Prostate gland (tissue), 2 donors: ENCODE measurements around the gene MACO1. TPM values are rescaled to one million over a fixed set of nuclear protein-coding genes. Genes with fewer than 3 reads are reported as not detected.
"Not testable (repeated sequence)": the region's sequence is repeated elsewhere in the genome, so short reads cannot be mapped to it uniquely, and the experiment has no call there.

ENCODE experiments used
- DNase-seq: peaks from one replicate; pipeline ENCODE4 v3.0.0-alpha.2; 2019; ENCODE audit warnings: low spot score
- H3K27ac ChIP-seq, 2 donors: fragments of 200-600 bp; sonication (generic); 2 replicates each; pipeline ENCODE4 v1.5.1; 2017 to 2019
- H3K27me3 ChIP-seq: fragments of 200-600 bp; sonication (generic); replicated peaks from 2 replicates; pipeline ENCODE4 v1.5.1; 2019; ENCODE audit not compliant: insufficient read depth
- H3K36me3 ChIP-seq, 2 donors: fragments of 200-600 bp; sonication (generic); 1 replicate in 1 of 2; 2 replicates in 1 of 2; pipeline versions ENCODE4 v1.5.1 to v1.8.1; 2017 to 2019
- H3K4me1 ChIP-seq: fragments of 200-600 bp; sonication (generic); replicated peaks from 2 replicates; pipeline ENCODE4 v1.5.1; 2019
- H3K4me3 ChIP-seq, 2 donors: fragments of 200-600 bp; sonication (generic); 2 replicates each; pipeline ENCODE4 v1.5.1; 2017 to 2019
- H3K9me3 ChIP-seq: fragments of 200-600 bp; sonication (generic); 2 replicates; pipeline ENCODE4 v1.5.1; 2017
- POLR2A ChIP-seq: fragments of 450-650 bp; IDR thresholded peaks from one replicate; pipeline ENCODE4 v1.6.1; 2016; ENCODE audit warnings: antibody characterized with exemption, mild to moderate bottlenecking
- POLR2AphosphoS5 ChIP-seq: sonication (generic); formaldehyde crosslinking; IDR thresholded peaks from one replicate; pipeline ENCODE4 v1.6.1; 2017; ENCODE audit warnings: antibody characterized with exemption
- whole genome bisulfite sequencing: methylation state at CpG from one replicate; pipeline ENCODE4 v1.1.5; 2018; 5-methylcytosine and 5-hydroxymethylcytosine counted together
- intact Hi-C: fragments of 100-400 bp; cut with DNase I; formaldehyde crosslinking; loops from one replicate; pipeline ENCODE4 v1.14.2; 2022
- total RNA-seq, 2 donors: library from RNA; depleted of rRNA; stranded (reverse); fragments of >200 nt; gene quantifications; one replicate each; pipeline ENCODE4 v1.1.0, GENCODE V29; 2016
- TF ChIP-seq, protein P1 (sequence below), 4 experiments: fragments of 200-600 bp in 2 of 4; fragments of 450-650 bp in 2 of 4; sonication (generic) in 2 of 4; IDR thresholded peaks; 1 replicate in 3 of 4; 2 replicates in 1 of 4; pipeline ENCODE4 v1.5.1; 2016 to 2019; ENCODE audit warnings: antibody characterized with exemption in 4 of 4, mild to moderate bottlenecking in 2 of 4, moderate library complexity in 2 of 4

Gene MACO1
- total RNA-seq, 2 donors from 2014 or later, result 25.5 to 31.0 TPM

DNA sequence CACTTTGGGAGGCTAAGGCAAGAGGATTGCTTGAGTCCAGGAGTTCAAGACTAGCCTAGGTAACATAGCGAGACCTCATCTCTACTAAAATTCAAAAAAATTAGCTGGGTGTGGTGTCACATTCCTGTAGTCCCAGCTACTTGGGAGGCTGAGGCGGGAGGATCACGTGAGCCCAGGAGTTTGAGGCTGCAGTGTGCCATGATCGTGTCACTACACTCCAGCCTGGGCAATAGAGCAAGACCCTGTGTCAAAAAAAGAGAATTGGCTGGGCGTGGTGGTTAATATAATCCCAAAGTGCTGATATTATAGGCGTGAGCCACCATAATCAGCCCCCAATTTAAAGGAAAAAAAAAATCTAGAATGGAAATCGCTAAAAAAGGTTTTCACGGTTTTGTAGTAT is 7.0 kb downstream of the MACO1 start:
- Histone ChIP-seq H3K4me1 (peaks cover 15% of the 10 kb centered on the region), H3K36me3 (no peaks in the 10 kb centered on the region), H3K27ac (no peak overlapping the region), H3K9me3 (no peaks in the 10 kb centered on the region), H3K4me3 (no peak overlapping the region), H3K27me3 (no peaks in the 10 kb centered on the region)
- intact Hi-C loops, result no loop called here
- 95% methylated on average over 8 of the region's 8 CpGs for WGBS
- no peak for DNase-seq
- TF ChIP-seq, protein P1, sequence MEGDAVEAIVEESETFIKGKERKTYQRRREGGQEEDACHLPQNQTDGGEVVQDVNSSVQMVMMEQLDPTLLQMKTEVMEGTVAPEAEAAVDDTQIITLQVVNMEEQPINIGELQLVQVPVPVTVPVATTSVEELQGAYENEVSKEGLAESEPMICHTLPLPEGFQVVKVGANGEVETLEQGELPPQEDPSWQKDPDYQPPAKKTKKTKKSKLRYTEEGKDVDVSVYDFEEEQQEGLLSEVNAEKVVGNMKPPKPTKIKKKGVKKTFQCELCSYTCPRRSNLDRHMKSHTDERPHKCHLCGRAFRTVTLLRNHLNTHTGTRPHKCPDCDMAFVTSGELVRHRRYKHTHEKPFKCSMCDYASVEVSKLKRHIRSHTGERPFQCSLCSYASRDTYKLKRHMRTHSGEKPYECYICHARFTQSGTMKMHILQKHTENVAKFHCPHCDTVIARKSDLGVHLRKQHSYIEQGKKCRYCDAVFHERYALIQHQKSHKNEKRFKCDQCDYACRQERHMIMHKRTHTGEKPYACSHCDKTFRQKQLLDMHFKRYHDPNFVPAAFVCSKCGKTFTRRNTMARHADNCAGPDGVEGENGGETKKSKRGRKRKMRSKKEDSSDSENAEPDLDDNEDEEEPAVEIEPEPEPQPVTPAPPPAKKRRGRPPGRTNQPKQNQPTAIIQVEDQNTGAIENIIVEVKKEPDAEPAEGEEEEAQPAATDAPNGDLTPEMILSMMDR (IDR thresholded peaks at IDR 0.05), result no peak
- TF ChIP-seq POLR2AphosphoS5, result no peak
- no peak for TF ChIP-seq POLR2A

GRCh38 chr1:25439287-25439686 is 8.6 kb downstream of the MACO1 start:
- H3K27ac ChIP-seq, result no peak overlapping the region
- H3K36me3 ChIP-seq, result no peaks in the 10 kb centered on the region
- intact Hi-C loops, result no loop called here
- no peaks in the 10 kb centered on the region for H3K27me3 ChIP-seq
- H3K9me3 ChIP-seq, result no peaks in the 10 kb centered on the region
- 96% methylated on average over 6 of the region's 6 CpGs for WGBS
- TF ChIP-seq, protein P1 (IDR thresholded peaks at IDR 0.05), result no peak
- TF ChIP-seq POLR2AphosphoS5 (no peak), POLR2A (no peak)
- no peak overlapping the region for H3K4me3 ChIP-seq
- no peak for DNase-seq
- H3K4me1 ChIP-seq, result peaks cover 15% of the 10 kb centered on the region

- WGBS, result 51% methylated on average over 1 of the region's 1 CpG
- Histone ChIP-seq H3K27me3 (no peaks in the 10 kb centered on the region), H3K27ac (no peak overlapping the region), H3K36me3 (no peaks in the 10 kb centered on the region), H3K4me1 (peaks cover 2% of the 10 kb centered on the region), H3K9me3 (no peaks in the 10 kb centered on the region), H3K4me3 (no peak overlapping the region)
- TF ChIP-seq POLR2AphosphoS5, result no peak
- TF ChIP-seq POLR2A, result no peak
- TF ChIP-seq, protein P1 (IDR thresholded peaks at IDR 0.05), result peak in 1 of 4 experiments; percentile 12
- no peak for DNase-seq
- intact Hi-C loops, result no loop called here
Measured at GRCh38 chr1:25442178-25442577, 11.5 kb downstream of the MACO1 start.

DNA sequence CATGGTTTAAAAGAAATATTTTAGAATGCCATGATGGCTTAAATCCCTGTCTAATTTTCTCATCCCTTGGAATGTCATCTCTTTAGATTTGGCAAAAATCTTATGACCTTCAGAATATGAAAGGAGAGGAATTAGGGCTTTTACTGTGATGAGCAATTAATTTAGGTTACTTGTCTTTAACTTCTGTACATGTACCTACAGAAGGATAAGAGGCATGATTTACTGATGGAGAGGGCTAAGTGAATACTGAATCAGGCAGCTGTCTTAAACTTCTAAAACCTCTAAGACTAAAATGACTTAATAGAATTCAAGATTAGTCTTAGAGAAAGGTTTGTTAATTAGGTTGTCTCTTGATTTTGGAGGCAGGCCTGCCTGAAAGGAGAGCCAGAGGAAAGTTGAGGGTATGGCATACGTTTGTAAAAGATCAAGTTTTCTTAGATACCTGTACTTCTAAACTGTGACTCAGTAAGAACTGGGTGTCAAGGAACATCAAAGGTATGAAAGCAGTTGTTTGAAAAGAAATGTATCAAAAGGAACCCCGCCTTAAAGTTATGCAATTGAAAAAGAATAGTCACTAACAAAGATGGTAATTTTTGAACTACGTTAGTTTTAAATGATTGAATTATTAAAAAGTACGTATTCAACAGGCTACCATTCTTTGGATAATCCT is 12.5 kb downstream of the MACO1 start:
- no peak overlapping the region for H3K27ac ChIP-seq
- no peaks in the 10 kb centered on the region for H3K27me3 ChIP-seq
- no peak for TF ChIP-seq POLR2AphosphoS5
- TF ChIP-seq, protein P1 (IDR thresholded peaks at IDR 0.05), result no peak
- no peak for TF ChIP-seq POLR2A
- no peaks in the 10 kb centered on the region for H3K9me3 ChIP-seq
- 69% methylated on average over 4 of the region's 4 CpGs for WGBS
- peaks cover 2% of the 10 kb centered on the region for H3K4me1 ChIP-seq
- H3K4me3 ChIP-seq, result no peak overlapping the region
- no peak for DNase-seq
- H3K36me3 ChIP-seq, result no peaks in the 10 kb centered on the region
- intact Hi-C loops, result no loop called here

- 91% methylated on average over 5 of the region's 5 CpGs for WGBS
- not testable (repeated sequence) for H3K27ac ChIP-seq
Measured at GRCh38 chr1:25444604-25445003, 13.9 kb downstream of the MACO1 start.

More at GRCh38 chr1:25444604-25445003, 13.9 kb downstream of the MACO1 start:
- H3K27me3 ChIP-seq, DNase-seq, H3K4me3 ChIP-seq, H3K9me3 ChIP-seq, H3K4me1 ChIP-seq, H3K36me3 ChIP-seq, intact Hi-C loops: not testable (repeated sequence)
